GM10266 (cell line): Measurements from ENCODE around the gene IDI1.
A peak's percentile ranks its signal among the peaks of the same experiment; 100 is the strongest.

Experiments
- DNase-seq: peaks from one replicate; pipeline ENCODE4 v3.0.0; 2012; ENCODE audit errors: extremely low spot score
- CTCF ChIP-seq: IDR thresholded peaks from 2 replicates; pipeline ENCODE4 v1.5.1; 2012; ENCODE audit warnings: mild to moderate bottlenecking, low read depth; ENCODE audit not compliant: control insufficient read depth, insufficient read depth; ENCODE audit errors: missing control alignments

IDI1 gene

DNA sequence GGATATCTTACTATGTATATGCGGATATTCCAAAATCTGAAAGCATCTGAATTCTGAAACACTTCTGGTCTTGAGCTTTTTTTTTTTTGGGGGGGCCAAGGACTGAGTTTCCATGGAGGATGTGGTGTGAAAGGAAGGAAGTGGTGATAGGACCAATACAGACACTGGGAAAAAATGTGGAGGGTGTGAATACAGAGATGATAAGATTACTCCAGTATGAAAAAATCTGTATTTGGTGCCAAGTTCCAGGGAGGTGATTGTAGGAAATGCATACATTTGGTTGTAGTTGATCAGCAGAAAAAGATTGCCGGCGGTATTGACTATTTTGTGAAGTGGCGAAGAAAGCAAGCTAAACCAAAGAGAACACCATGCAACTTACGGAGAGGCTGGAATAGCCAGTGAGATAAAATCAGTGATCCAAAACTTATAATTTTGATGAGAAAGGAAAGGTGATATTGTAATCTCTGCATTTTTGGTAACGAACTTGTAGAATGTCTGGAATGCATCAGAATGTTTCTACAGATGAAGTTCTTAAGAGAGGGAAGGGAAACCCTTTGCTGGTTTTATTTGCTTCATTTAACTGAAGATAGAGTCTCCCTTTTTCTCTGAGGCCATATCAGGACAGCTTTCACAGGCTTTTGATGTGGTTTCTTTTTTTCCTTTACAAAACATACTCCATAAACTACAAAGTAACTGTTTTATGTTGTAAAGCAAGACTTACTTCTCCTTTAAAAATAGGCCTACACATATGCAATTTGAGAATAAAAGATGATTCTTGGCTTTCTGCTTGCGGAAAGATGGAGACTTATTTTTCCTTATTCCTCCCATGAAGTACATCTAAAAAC lies 13.2 kb upstream of the IDI1 start:
- no peak for DNase-seq
- TF ChIP-seq CTCF: no peak

DNA sequence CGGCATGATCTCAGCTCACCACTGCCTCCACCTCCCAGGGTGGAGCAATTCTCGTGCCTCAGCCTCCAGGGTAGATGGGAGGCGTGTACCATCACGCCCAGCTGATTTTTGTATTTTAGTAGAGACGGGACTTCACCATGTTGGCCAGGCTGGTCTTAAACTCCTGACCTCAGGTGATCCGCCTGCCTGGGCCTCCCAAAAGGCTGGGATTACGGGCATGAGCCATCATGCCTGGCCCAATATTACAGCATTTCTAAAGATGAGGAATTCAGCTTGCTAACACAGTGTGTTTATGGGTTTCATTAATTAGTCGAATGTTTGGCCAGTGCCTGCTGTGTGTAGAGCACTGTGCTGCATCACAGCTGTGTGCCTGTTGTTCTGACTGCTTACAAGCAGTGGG lies 11.0 kb upstream of the IDI1 start:
- no peak for TF ChIP-seq CTCF
- DNase-seq: no peak

GRCh38 chr10:1058017-1058416 lies 9.1 kb upstream of the IDI1 start:
- no peak for DNase-seq
- no peak for TF ChIP-seq CTCF

- no peak for TF ChIP-seq CTCF
- peak; percentile 44 for DNase-seq
These were observed 8.3 kb upstream of the IDI1 start for GRCh38 chr10:1057106-1057657.

- DNase-seq: peak; percentile 95
- TF ChIP-seq CTCF: no peak
These were observed 7.6 kb upstream of the IDI1 start, which contains the start of gene WDR37 for GRCh38 chr10:1056326-1057105. Gene WDR37, plus strand, starts transcription at chr10:1056385. Its CDS starts 15,771 bp downstream, at chr10:1072156.

DNA sequence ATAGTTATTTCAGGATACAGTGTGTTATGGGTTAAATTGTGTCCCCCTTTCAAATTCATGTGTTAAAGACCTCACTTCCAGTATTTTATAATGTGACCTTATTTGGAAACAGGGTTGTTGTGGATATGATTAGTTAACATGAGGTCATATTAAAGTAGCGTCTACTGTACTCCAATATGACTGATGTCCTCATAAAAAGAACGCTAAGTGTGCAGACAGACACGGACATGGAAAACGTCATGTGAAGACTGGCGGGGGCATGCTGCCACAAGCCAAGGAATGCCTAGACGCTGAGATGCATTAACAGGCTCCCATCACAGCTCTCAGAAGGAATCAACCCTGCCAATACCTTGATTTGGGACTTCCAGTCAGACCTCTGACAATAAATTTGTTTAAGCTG lies 5.8 kb upstream of the IDI1 start:
- no peak for TF ChIP-seq CTCF
- DNase-seq: no peak
